HG03460 (cell line): ENCODE data around the gene RNPC3.
A peak's percentile ranks its signal among the peaks of the same experiment; 100 is the strongest.
"Not testable (repeated sequence)": the region's sequence is repeated elsewhere in the genome, so short reads cannot be mapped to it uniquely, and the experiment has no call there.

Source experiments
- ATAC-seq: cut with Tn5 transposase; IDR thresholded peaks from one replicate; pipeline ENCODE4 v1.9.1; 2021; ENCODE audit not compliant: unreplicated experiment

RNPC3 gene

DNA sequence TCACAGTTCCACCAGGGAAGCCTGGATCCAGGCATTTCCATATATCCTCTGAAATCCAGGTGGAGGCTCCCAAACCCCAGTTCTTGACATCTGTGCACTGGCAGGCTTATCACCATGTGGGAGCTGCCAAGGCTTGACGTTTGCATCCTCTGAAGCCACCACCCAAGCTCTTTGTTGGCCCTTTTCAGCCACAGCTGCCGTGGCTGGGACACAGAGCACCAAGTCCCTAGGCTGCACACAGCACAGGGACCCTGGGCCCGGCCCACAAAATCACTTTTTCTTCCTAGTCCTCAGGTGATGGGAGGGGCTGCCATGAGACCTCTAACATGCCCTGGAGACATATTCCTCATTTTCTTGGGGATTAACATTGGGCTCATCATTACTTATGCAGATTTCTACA lies 22.3 kb downstream of the RNPC3 start:
- no peak for ATAC-seq

DNA sequence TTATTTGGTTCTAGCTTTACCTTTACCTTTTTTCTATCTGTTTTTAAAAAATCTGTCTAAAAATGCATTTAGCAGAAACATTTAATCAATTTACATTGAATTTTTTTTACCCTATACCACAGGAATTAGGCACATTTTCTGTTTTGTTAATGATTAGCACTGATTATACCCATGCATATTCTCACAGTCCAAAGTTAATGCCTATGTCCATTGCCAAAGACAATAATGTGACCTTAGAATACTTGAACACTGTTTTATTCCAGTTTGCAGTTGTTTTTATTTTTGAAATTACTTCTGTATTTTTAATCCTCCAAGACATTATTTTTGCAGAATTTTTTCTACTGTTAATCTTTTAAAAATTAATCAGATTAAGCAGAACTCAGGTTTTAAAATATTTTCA lies 34.9 kb downstream of the RNPC3 start:
- ATAC-seq = no peak

DNA sequence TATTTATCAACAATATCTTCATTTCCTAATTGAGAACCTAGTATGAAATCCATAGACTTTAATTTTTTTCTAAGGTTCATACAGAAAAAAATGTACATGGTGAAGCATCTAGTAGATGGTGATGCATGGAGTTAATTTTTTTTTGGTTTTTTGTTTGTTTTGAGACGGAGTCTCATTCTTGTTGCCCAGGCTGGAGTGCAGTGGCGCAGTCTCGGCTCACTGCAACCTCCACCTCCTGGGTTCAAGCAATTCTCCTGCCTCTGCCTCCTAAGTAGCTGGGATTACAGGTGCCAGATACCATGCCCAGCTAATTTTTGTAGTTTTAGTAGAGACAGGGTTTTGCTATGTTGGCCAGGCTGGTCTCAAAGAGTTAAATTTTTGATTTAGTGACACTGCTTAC lies 35.6 kb downstream of the RNPC3 start:
- not testable (repeated sequence) for ATAC-seq

DNA sequence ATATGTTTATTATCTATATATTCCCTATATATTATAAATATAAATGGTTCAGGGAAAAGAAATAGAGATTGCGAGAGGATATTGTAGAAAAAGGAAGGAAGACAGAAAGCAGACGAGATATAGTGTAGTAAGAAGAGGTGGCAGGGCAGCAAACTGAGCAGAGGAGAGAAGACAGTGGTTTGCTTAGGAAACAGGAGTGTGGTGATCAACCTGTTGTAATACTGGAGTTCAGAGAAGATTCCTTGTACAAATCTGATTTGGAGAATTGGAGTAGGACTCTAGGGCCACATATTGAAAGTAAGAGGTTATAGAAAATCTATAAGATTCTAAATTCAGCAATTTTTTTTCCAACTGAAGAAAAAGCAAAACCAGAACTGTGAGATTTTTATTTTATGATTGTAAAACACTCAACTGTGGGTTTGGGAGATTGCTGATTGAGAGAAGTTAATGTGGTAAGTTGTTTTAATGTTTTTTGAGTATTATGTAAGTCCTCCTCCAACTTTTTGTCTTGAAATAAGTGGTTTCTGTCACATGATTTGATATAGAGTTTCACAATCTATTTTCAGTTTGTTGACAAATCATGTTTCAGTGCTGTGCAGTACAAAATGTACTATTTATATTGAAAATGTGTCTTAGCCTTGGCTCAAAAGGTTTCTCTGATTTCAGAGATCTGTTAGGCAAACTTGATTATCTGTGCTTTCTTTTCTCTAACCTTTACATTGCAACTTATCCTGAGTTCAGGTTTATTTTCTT lies 36.3 kb downstream of the RNPC3 start:
- ATAC-seq = peak; percentile 84

DNA sequence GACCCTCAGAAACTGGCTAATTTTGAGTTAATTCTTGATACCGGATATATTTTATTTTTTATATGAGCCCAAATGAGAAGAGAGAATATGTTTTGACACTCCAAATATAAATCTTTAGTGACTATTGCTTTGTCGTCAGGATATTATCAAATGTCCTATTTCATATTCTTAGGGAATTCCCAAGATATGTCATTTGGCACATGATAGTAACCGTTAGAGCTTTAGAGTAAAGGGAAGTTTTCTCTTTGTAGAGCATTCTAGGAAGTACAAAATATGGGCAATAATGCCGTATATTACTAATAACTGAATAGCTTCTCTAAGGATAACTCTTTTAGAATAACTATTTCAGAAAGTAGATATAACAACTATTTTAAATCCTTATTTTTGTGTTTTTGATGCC lies 37.6 kb downstream of the RNPC3 start:
- ATAC-seq = no peak

DNA sequence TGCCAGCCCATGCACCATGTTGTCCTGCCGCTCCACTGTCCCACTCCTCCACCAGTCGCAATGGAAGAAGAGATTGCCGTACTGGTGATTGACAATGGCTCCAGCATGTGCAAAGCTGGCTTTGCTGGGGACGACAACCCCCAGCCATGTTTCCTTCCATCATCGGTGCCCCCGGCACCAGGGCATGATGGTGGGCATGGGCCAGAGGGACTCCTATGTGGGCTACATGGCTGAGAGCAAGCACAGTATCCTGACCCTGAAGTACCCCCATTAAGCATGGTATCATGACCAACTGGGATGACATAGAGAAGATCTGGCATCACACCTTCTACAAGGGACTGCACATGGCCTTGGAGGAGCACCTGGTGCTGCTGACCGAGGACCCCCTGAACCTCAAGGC lies 44.0 kb downstream of the RNPC3 start:
- no peak for ATAC-seq

DNA sequence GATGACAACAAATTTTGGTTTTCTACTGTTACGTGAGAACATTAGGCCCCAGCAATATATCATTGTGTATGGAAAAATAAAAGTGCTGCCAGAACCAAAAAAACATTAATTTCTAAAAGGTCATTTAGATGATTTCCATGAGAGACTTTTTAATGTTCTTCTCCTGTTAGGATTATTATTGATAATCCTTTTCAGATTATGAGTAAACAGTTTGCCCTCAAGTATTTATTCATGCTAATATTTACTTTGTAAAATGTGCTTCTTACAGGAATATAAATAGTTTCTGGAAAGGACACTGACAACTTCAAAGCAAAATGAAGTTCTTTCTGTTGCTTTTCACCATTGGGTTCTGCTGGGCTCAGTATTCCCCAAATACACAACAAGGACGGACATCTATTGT lies 45.8 kb downstream of the RNPC3 start, which contains the start of gene AMY2B:
Gene AMY2B, plus strand, starts transcription at position 301 of the 400 bp plus-strand sequence. Its CDS starts 14 bp downstream, at position 315.
- ATAC-seq = not testable (repeated sequence)

DNA sequence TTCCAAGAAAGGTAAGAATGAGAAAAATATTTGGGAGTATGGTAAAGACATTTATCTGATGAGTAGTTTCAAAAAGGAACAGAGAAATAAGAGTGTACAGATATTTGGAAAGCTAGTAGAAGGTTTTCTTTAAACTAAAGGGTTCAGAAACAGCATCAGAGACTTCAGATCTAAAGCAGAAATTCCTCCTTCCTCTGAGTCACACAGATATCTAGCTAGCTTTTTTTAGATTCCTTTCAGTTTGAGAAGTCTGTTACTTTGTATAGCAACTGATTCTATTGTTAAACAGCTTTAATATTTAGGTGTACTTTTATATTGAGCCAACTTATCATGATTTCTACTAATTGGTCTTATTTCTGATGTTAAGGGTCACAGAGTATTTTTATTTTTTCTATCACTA lies 50.6 kb downstream of the RNPC3 start:
- no peak for ATAC-seq

DNA sequence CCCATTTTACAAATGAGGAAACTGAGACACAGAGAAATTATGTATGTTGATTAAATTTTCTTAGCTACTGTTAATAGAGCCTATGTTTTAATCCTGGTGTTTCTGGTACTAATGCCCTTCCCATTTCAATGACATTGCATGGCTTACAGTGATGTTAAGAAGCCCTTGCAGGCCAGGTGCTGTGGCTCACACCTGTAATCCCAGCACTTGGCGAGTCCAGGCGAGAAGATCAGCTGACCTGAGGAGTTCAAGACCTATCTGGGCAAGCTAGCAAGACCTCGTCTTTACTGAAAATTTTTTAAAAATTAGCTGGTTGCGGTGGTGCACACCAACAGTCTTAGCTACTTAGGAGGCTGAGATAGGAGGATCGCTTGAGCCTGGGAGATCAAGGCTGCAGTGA lies 51.3 kb downstream of the RNPC3 start:
- ATAC-seq = not testable (repeated sequence)

DNA sequence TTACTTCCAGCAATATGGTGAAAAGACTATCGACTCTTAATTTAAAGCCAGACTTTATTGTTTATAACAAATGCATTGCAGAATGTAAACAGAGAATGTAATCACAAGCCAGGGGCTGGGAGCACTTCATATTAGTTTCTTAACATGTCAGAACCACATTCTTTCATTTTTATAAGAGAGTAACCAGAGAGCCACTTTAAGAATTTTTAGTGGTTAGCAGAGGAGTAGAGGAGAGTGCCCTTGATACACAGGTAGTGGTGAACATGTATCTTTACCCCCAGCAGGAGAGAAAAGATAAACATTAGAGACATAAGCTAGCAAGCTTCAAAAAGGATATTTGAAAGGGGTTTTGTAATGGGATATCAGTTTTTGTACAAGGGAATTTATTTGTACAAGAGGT lies 57.0 kb downstream of the RNPC3 start:
- no peak for ATAC-seq

DNA sequence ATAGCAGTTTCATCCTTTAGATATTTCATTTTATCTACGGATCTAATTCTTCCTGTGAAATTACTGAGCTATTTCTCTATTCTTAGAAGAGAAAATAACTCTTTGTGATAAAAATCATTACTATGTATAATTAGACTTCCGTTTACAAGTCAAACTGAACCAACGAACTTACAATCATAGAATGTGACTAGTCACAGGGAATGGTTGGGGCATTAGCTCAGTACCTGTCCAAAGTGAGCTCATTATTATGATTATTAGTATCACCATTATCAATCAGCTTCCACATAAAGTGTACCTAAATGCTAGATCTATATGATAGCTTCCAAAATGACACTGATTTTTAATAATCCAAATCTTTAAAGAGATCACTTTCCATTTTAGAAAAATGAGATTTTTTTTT lies 58.4 kb downstream of the RNPC3 start:
- ATAC-seq = no peak

DNA sequence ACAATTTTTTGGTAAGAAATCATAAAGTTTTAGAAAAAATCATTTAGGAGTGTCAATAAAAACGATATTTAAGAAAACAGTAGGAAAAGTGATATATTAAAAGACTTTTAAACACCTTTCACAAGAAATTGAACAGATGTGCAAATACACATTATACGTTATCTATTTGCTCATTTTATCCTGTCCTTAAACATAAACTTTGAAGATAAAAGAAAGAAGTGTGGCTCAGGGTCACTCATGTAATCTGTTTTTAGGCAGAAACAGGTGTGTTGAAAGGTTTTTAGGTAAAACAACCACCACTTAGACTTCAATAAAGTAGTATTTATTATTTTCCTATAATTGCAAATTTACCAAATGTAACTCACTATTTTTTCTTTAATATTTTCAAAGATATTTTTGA lies 59.0 kb downstream of the RNPC3 start:
- ATAC-seq = no peak

DNA sequence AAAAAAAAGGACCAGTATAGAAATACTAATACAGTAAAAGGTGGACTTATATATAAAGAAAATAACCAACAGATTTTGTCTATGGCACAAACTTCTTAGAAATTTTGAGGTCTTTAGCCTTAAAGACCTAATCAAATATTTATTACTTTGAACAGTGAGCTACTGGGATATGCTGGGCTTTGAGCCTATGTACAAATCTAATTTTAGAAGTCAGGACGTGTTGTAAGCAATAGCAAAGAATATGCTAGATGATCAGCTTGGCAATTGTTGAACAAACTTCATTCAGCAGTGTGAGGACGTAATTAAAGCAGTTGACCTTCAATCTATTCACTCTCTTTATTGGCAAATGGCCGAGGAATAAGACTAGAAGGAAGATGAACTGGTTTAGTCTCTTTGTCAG lies 77.2 kb downstream of the RNPC3 start:
- ATAC-seq = not testable (repeated sequence)
